Prostate gland (tissue), 2 donors: Measurements from ENCODE around the gene DLEU7. TPM values are rescaled to one million over a fixed set of nuclear protein-coding genes. Genes with fewer than 3 reads are reported as not detected.

Experiments used
- DNase-seq: peaks from one replicate; pipeline ENCODE4 v3.0.0-alpha.2; 2019; ENCODE audit warnings: low spot score
- H3K27ac ChIP-seq, 2 donors: fragments of 200-600 bp; sonication (generic); 2 replicates each; pipeline ENCODE4 v1.5.1; 2017 to 2019
- H3K27me3 ChIP-seq: fragments of 200-600 bp; sonication (generic); replicated peaks from 2 replicates; pipeline ENCODE4 v1.5.1; 2019; ENCODE audit not compliant: insufficient read depth
- H3K36me3 ChIP-seq, 2 donors: fragments of 200-600 bp; sonication (generic); 1 replicate in 1 of 2; 2 replicates in 1 of 2; pipeline versions ENCODE4 v1.5.1 to v1.8.1; 2017 to 2019
- H3K4me1 ChIP-seq: fragments of 200-600 bp; sonication (generic); replicated peaks from 2 replicates; pipeline ENCODE4 v1.5.1; 2019
- H3K4me3 ChIP-seq, 2 donors: fragments of 200-600 bp; sonication (generic); 2 replicates each; pipeline ENCODE4 v1.5.1; 2017 to 2019
- H3K9me3 ChIP-seq: fragments of 200-600 bp; sonication (generic); 2 replicates; pipeline ENCODE4 v1.5.1; 2017
- CTCF ChIP-seq, 4 experiments: fragments of 200-600 bp in 2 of 4; fragments of 450-650 bp in 2 of 4; sonication (generic) in 2 of 4; IDR thresholded peaks; 1 replicate in 3 of 4; 2 replicates in 1 of 4; pipeline ENCODE4 v1.5.1; 2016 to 2019; ENCODE audit warnings: antibody characterized with exemption in 4 of 4, mild to moderate bottlenecking in 2 of 4, moderate library complexity in 2 of 4
- POLR2A ChIP-seq: fragments of 450-650 bp; IDR thresholded peaks from one replicate; pipeline ENCODE4 v1.6.1; 2016; ENCODE audit warnings: antibody characterized with exemption, mild to moderate bottlenecking
- POLR2AphosphoS5 ChIP-seq: sonication (generic); formaldehyde crosslinking; IDR thresholded peaks from one replicate; pipeline ENCODE4 v1.6.1; 2017; ENCODE audit warnings: antibody characterized with exemption
- WGBS: methylation state at CpG from one replicate; pipeline ENCODE4 v1.1.5; 2018; 5-methylcytosine and 5-hydroxymethylcytosine counted together
- intact Hi-C: fragments of 100-400 bp; cut with DNase I; formaldehyde crosslinking; loops from one replicate; pipeline ENCODE4 v1.14.2; 2022
- total RNA-seq, 2 donors: library from RNA; depleted of rRNA; stranded (reverse); fragments of >200 nt; gene quantifications; one replicate each; pipeline ENCODE4 v1.1.0, GENCODE V29; 2016

DLEU7 gene
- total RNA-seq, 2 donors from 2014 or later, result 0.09 to 0.45 TPM

GRCh38 chr13:50873991-50874390 lies 30.5 kb upstream of the DLEU7 start:
- no peaks in the 10 kb centered on the region for H3K36me3 ChIP-seq
- no peaks in the 10 kb centered on the region for H3K27me3 ChIP-seq
- WGBS, result 96% methylated on average over 2 of the region's 2 CpGs
- H3K4me1 ChIP-seq, result no peaks in the 10 kb centered on the region
- intact Hi-C loops, result no loop called here
- no peak for DNase-seq
- H3K4me3 ChIP-seq, result no peak overlapping the region
- no peaks in the 10 kb centered on the region for H3K9me3 ChIP-seq
- no peak overlapping the region for H3K27ac ChIP-seq
- TF ChIP-seq POLR2AphosphoS5, result no peak
- no peak for TF ChIP-seq POLR2A
- no peak for TF ChIP-seq CTCF (IDR thresholded peaks at IDR 0.05)

GRCh38 chr13:50873467-50873866 lies 30.0 kb upstream of the DLEU7 start:
- TF ChIP-seq POLR2AphosphoS5 (no peak), CTCF (IDR thresholded peaks at IDR 0.05) (no peak)
- 58% methylated on average over 2 of the region's 2 CpGs for whole genome bisulfite sequencing
- no peaks in the 10 kb centered on the region for H3K27me3 ChIP-seq
- no peaks in the 10 kb centered on the region for H3K36me3 ChIP-seq
- DNase-seq, result no peak
- H3K9me3 ChIP-seq, result no peaks in the 10 kb centered on the region
- intact Hi-C loops, result no loop called here
- no peak overlapping the region for H3K4me3 ChIP-seq
- no peak overlapping the region for H3K27ac ChIP-seq
- no peaks in the 10 kb centered on the region for H3K4me1 ChIP-seq

GRCh38 chr13:50871405-50871804 lies 27.9 kb upstream of the DLEU7 start:
- TF ChIP-seq CTCF (IDR thresholded peaks at IDR 0.05) (no peak), POLR2A (no peak), POLR2AphosphoS5 (no peak)
- H3K4me3 ChIP-seq, result no peak overlapping the region
- no peaks in the 10 kb centered on the region for H3K36me3 ChIP-seq
- no peaks in the 10 kb centered on the region for H3K27me3 ChIP-seq
- no peaks in the 10 kb centered on the region for H3K9me3 ChIP-seq
- intact Hi-C loops, result no loop called here
- no peaks in the 10 kb centered on the region for H3K4me1 ChIP-seq
- DNase-seq, result no peak
- no peak overlapping the region for H3K27ac ChIP-seq
- WGBS, result 81% methylated on average over 1 of the region's 1 CpG

GRCh38 chr13:50867637-50867945 lies 24.1 kb upstream of the DLEU7 start:
- Histone ChIP-seq H3K27ac (no peak overlapping the region), H3K36me3 (no peaks in the 10 kb centered on the region), H3K4me3 (no peak overlapping the region), H3K27me3 (no peaks in the 10 kb centered on the region), H3K9me3 (no peaks in the 10 kb centered on the region), H3K4me1 (no peaks in the 10 kb centered on the region)
- WGBS, result 58% methylated on average over 3 of the region's 3 CpGs
- DNase-seq, result no peak
- intact Hi-C loops, result no loop called here
- TF ChIP-seq CTCF (IDR thresholded peaks at IDR 0.05) (no peak), POLR2A (no peak), POLR2AphosphoS5 (no peak)

- Histone ChIP-seq H3K4me3 (no peak overlapping the region), H3K27me3 (no peaks in the 10 kb centered on the region), H3K27ac (no peak overlapping the region), H3K4me1 (no peaks in the 10 kb centered on the region), H3K9me3 (no peaks in the 10 kb centered on the region), H3K36me3 (no peaks in the 10 kb centered on the region)
- 74% methylated on average over 2 of the region's 2 CpGs for WGBS
- intact Hi-C loops, result no loop called here
- no peak for TF ChIP-seq CTCF (IDR thresholded peaks at IDR 0.05)
- TF ChIP-seq POLR2AphosphoS5, result no peak
- TF ChIP-seq POLR2A, result no peak
- DNase-seq, result no peak
Observed at GRCh38 chr13:50866817-50867636, 23.5 kb upstream of the DLEU7 start.
